ENCODE measurements around the gene MAPK1IP1L.

DNA sequence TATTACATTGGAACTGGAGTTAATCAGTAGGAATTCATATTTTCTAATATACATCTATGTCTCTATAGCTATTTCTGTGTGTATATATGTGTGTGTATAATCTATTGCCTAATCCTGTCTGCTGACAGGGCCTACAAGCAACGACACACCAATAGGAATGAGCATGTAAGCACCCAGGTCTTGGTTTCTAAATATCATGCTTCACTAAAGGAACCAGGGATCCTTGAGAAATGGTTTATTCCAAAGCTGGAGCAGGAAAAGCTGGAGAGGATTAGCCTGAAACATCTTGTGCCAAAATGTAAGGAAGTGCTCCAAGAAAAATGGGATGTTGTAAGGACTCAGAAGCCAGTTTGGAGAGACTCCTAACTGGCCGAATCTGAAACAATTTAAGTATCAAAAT, 48.3 kb downstream of the MAPK1IP1L start:
- no peak for TF ChIP-seq CTCF (IDR thresholded peaks at IDR 0.05; ENCODE audit: low read depth, low read length)
- no peak for TF ChIP-seq EZH2phosphoT487 (IDR thresholded peaks at IDR 0.05; ENCODE audit: low read depth)

All from OCI-LY3 (cell line).